ENCODE measurements around the gene NGEF.

Gene NGEF

GRCh38 chr2:232986155-232986554, 26.9 kb downstream of the NGEF start:
- TF ChIP-seq, protein P1, sequence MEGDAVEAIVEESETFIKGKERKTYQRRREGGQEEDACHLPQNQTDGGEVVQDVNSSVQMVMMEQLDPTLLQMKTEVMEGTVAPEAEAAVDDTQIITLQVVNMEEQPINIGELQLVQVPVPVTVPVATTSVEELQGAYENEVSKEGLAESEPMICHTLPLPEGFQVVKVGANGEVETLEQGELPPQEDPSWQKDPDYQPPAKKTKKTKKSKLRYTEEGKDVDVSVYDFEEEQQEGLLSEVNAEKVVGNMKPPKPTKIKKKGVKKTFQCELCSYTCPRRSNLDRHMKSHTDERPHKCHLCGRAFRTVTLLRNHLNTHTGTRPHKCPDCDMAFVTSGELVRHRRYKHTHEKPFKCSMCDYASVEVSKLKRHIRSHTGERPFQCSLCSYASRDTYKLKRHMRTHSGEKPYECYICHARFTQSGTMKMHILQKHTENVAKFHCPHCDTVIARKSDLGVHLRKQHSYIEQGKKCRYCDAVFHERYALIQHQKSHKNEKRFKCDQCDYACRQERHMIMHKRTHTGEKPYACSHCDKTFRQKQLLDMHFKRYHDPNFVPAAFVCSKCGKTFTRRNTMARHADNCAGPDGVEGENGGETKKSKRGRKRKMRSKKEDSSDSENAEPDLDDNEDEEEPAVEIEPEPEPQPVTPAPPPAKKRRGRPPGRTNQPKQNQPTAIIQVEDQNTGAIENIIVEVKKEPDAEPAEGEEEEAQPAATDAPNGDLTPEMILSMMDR (IDR thresholded peaks at IDR 0.05; ENCODE audit: extremely low read depth, missing control alignments): no peak
- no peak for DNase-seq (ENCODE audit: low spot score)

- no peak for DNase-seq (ENCODE audit: low spot score)
- TF ChIP-seq, protein P1 (IDR thresholded peaks at IDR 0.05; ENCODE audit: extremely low read depth, missing control alignments): no peak
These were observed 28.4 kb downstream of the NGEF start for GRCh38 chr2:232984451-232985207.

DNA sequence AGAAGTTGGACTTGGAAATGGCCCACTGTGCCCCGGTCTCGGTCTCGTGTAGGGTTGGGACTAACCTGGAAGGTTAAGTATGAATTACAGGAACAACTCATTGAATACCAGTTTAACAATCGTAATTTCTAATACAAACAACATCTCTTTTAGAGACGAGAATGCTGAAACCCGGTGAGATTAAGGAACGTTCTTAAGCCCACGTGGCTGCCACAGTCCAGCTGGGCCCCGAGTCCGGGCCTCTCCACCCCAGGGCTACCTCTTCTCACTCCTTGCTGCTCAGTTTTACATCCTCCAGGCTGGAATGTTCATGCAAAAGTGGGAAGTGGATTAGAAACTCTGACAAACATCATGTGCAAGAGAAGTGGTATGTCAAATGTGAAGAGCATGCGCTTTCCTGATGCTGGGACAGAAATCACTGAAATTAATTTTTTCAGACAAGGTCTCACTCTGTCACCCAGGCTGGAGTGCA, 29.4 kb downstream of the NGEF start:
- TF ChIP-seq, protein P1 (IDR thresholded peaks at IDR 0.05; ENCODE audit: extremely low read depth, missing control alignments): no peak
- no peak for DNase-seq (ENCODE audit: low spot score)

DNA sequence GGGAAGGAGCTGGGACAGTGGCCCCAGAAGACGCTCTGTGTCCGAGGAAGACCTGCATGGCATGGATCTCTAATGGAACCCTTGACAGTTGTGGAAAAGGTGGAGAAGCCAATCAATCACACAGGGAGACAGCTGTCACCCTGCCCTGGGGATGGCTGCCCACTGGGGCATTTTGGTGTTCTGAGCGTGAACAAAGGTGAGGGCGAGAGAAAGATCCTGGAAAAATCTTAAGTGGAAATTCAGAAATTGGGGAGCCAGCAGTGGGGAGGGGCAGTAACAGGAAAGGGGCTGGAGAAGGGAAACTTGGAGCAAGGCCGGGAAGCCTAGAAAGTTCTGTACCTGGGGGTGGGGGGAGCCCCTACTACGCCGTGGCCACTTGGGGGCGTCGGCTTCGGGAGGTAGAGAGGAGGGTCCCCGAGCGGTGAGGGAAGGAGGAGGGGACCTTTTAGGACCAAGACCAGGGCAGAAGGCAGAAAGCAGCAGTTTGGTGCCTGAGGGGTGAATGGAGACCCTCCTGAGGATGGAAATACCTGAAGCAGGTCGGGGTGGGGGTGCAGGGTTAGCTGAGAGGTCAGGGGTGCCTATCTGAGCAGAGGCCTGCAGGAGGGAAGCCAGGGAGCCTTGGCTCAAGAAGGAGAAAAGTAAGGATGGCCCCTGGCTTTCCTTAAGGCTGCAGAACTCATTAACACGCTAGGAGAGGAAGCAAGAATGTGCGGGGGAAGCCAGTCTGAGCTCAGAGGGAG, 30.0 kb downstream of the NGEF start:
- no peak for DNase-seq (ENCODE audit: low spot score)
- TF ChIP-seq, protein P1 (IDR thresholded peaks at IDR 0.05; ENCODE audit: extremely low read depth, missing control alignments): no peak

GRCh38 chr2:232981767-232982360, 31.2 kb downstream of the NGEF start:
- TF ChIP-seq, protein P1 (IDR thresholded peaks at IDR 0.05; ENCODE audit: extremely low read depth, missing control alignments): no peak
- no peak for DNase-seq (ENCODE audit: low spot score)

- TF ChIP-seq, protein P1 (IDR thresholded peaks at IDR 0.05; ENCODE audit: extremely low read depth, missing control alignments): no peak
- no peak for DNase-seq (ENCODE audit: low spot score)
These were observed 31.7 kb downstream of the NGEF start for GRCh38 chr2:232981356-232981755.

GRCh38 chr2:232980683-232981082, 32.4 kb downstream of the NGEF start:
- TF ChIP-seq, protein P1 (IDR thresholded peaks at IDR 0.05; ENCODE audit: extremely low read depth, missing control alignments): no peak
- DNase-seq (ENCODE audit: low spot score): no peak
